Type B pancreatic cell (in vitro differentiated cells): ENCODE results near the gene RCOR1. TPM values are rescaled to one million over a fixed set of nuclear protein-coding genes. Genes with fewer than 3 reads are reported as not detected.

Experiments
- DNase-seq: peaks from one replicate; pipeline ENCODE4 v3.0.0; 2021; ENCODE audit warnings: mixed read lengths; ENCODE audit not compliant: unreplicated experiment; ENCODE audit errors: extremely low spot score
- H3K27ac Mint-ChIP-seq: 2 replicates; pipeline ENCODE4 v1.8.0; 2021; ENCODE audit warnings: mild to moderate bottlenecking, mixed read lengths
- H3K27me3 Mint-ChIP-seq: 2 replicates; pipeline ENCODE4 v1.8.0; 2021; ENCODE audit warnings: mixed read lengths
- H3K36me3 Mint-ChIP-seq: 2 replicates; pipeline ENCODE4 v1.8.0; 2021; ENCODE audit warnings: mixed read lengths
- H3K4me1 Mint-ChIP-seq: one replicate; pipeline ENCODE4 v1.8.0; 2021; ENCODE audit warnings: mixed read lengths; ENCODE audit not compliant: unreplicated experiment
- H3K4me3 Mint-ChIP-seq: 2 replicates; pipeline ENCODE4 v1.8.0; 2021; ENCODE audit warnings: mild to moderate bottlenecking, mixed read lengths
- H3K9me3 Mint-ChIP-seq: 2 replicates; pipeline ENCODE4 v1.8.0; 2021; ENCODE audit warnings: mixed read lengths
- CTCF ChIP-seq: fragments of 200-600 bp; sonication (generic); conservative IDR thresholded peaks from 2 replicates; pipeline ENCODE4 v1.5.0; 2021; ENCODE audit warnings: antibody characterized with exemption, mild to moderate bottlenecking
- long read RNA-seq: library from polyadenylated mRNA; unstranded; transcript quantifications from one replicate; pipeline ENCODE4 v2.0.0, GENCODE V29; 2020
- total RNA-seq: library from RNA; stranded (reverse); gene quantifications from 2 replicates; pipeline ENCODE4 v1.2.1, GENCODE V29; 2021; ENCODE audit warnings: low replicate concordance

RCOR1 gene
- 35.3 and 37.5 TPM in 2 replicates for total RNA-seq
- long read RNA-seq, partial matches to known transcripts: 0 of 9 reads
- long read RNA-seq, other reads (novel, unspliced or antisense): 9 of 9 reads

GRCh38 chr14:102591944-102592762, at the start of gene RCOR1:
Gene RCOR1 (plus strand): TSS chr14:102592649. CDS start chr14:102592887, 238 bp downstream.
- no peaks in the 10 kb centered on the region for H3K27me3 Mint-ChIP-seq
- H3K36me3 Mint-ChIP-seq: no peaks in the 10 kb centered on the region
- peak; percentile 99 for DNase-seq
- peak within 1 kb of the TSS; percentile 94 for H3K4me3 Mint-ChIP-seq
- H3K9me3 Mint-ChIP-seq: no peaks in the 10 kb centered on the region
- H3K4me1 Mint-ChIP-seq: peaks cover 26% of the 10 kb centered on the region
- TF ChIP-seq CTCF: no peak
- peak within 1 kb of the TSS; percentile 96 for H3K27ac Mint-ChIP-seq

- no peaks in the 10 kb centered on the region for H3K36me3 Mint-ChIP-seq
- no peak for TF ChIP-seq CTCF
- peaks cover 39% of the 10 kb centered on the region for H3K27me3 Mint-ChIP-seq
- H3K4me3 Mint-ChIP-seq: peak overlapping the region; percentile 62
- peaks cover 19% of the 10 kb centered on the region for H3K4me1 Mint-ChIP-seq
- peaks cover 6% of the 10 kb centered on the region for H3K9me3 Mint-ChIP-seq
- H3K27ac Mint-ChIP-seq: peak overlapping the region; percentile 23
- DNase-seq: no peak
These were observed 48.3 kb upstream of the RCOR1 start for GRCh38 chr14:102544046-102544746.

- peaks cover 19% of the 10 kb centered on the region for H3K4me1 Mint-ChIP-seq
- H3K4me3 Mint-ChIP-seq: peak overlapping the region; percentile 65
- peaks cover 6% of the 10 kb centered on the region for H3K9me3 Mint-ChIP-seq
- H3K27me3 Mint-ChIP-seq: peaks cover 39% of the 10 kb centered on the region
- TF ChIP-seq CTCF: no peak
- H3K36me3 Mint-ChIP-seq: no peaks in the 10 kb centered on the region
- no peak for DNase-seq
- no peak overlapping the region for H3K27ac Mint-ChIP-seq
These were observed 47.5 kb upstream of the RCOR1 start for GRCh38 chr14:102544747-102545460.

GRCh38 chr14:102545461-102546265, 46.8 kb upstream of the RCOR1 start:
- Mint-ChIP-seq H3K4me1 (peaks cover 19% of the 10 kb centered on the region), H3K27me3 (peaks cover 39% of the 10 kb centered on the region), H3K27ac (peak overlapping the region; percentile 74), H3K9me3 (peaks cover 6% of the 10 kb centered on the region), H3K36me3 (no peaks in the 10 kb centered on the region), H3K4me3 (peak overlapping the region; percentile 65)
- DNase-seq: no peak
- peak; percentile 13 for TF ChIP-seq CTCF
